Liver (tissue), 3 donors: ENCODE measurements around the gene ATG9B.

Experiments
- ATF3 ChIP-seq: IDR thresholded peaks from 2 replicates; pipeline ENCODE4 v1.6.1; 2016; ENCODE audit warnings: antibody characterized with exemption
- EGR1 ChIP-seq, 2 donors: IDR thresholded peaks; 2 replicates each; pipeline ENCODE4 v1.6.1; 2016 to 2018; ENCODE audit warnings: antibody characterized with exemption in 2 of 2, low read depth in 2 of 2
- GABPA ChIP-seq, 2 donors: IDR thresholded peaks in 1 of 2; conservative IDR thresholded peaks in 1 of 2; 2 replicates each; pipeline ENCODE4 v1.6.1; 2016; ENCODE audit warnings: antibody characterized with exemption in 2 of 2, mild to moderate bottlenecking in 1 of 2, moderate library complexity in 1 of 2
- HNF4A ChIP-seq, 2 donors: conservative IDR thresholded peaks; 2 replicates each; pipeline ENCODE4 v1.6.1; 2016; ENCODE audit warnings: antibody characterized with exemption in 2 of 2, mild to moderate bottlenecking in 2 of 2
- MAX ChIP-seq: IDR thresholded peaks from 2 replicates; pipeline ENCODE4 v1.6.1; 2016; ENCODE audit warnings: antibody characterized with exemption
- RAD21 ChIP-seq, 2 donors: IDR thresholded peaks; 2 replicates each; pipeline ENCODE4 v1.6.1; 2016; ENCODE audit warnings: antibody characterized with exemption in 2 of 2, mild to moderate bottlenecking in 2 of 2
- REST ChIP-seq: IDR thresholded peaks from 2 replicates; pipeline ENCODE4 v1.6.1; 2016; ENCODE audit warnings: antibody characterized with exemption, mild to moderate bottlenecking
- RXRA ChIP-seq, 2 donors: IDR thresholded peaks; 2 replicates each; pipeline ENCODE4 v1.6.1; 2017 to 2018; ENCODE audit warnings: antibody characterized with exemption in 2 of 2, mild to moderate bottlenecking in 1 of 2
- YY1 ChIP-seq: IDR thresholded peaks from 2 replicates; pipeline ENCODE4 v1.6.1; 2016; ENCODE audit warnings: antibody characterized with exemption, mild to moderate bottlenecking
- TF ChIP-seq, protein P1 (sequence below): fragments of 150-350 bp; IDR thresholded peaks from 2 replicates; pipeline ENCODE4 v1.5.1; 2017; ENCODE audit warnings: improper control_type of control experiment, low read depth, low read length; ENCODE audit not compliant: missing input control
- donor health status: healthy.
- donor health status: healthy.

DNA sequence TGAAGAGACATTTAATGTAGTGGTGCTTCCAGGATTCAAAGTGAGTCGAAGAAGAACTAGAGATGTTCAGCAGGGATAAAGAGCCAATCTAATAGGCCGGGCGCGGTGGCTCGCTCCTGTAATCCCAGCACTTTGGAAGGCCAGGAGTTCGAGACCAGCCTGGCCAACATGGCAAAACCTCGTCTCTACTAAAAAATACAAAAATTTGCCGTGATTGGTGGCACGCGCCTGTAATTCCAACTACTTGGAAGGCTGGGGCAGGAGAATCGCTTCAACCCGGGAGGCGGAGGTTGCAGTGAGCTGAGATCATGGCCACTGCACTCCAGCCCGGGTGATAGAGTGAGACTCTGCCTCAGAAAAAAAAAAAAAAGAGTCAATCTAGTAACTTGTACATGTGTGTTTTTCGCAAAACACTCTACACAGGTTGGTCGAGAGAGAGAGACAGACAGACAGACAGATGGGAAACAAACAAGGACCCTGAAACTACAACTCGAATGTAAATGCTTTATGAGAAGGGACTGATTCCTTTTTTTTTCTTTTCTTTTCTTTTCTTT lies 4.7 kb upstream of the ATG9B start:
- no peak for TF ChIP-seq REST
- TF ChIP-seq, protein P1, sequence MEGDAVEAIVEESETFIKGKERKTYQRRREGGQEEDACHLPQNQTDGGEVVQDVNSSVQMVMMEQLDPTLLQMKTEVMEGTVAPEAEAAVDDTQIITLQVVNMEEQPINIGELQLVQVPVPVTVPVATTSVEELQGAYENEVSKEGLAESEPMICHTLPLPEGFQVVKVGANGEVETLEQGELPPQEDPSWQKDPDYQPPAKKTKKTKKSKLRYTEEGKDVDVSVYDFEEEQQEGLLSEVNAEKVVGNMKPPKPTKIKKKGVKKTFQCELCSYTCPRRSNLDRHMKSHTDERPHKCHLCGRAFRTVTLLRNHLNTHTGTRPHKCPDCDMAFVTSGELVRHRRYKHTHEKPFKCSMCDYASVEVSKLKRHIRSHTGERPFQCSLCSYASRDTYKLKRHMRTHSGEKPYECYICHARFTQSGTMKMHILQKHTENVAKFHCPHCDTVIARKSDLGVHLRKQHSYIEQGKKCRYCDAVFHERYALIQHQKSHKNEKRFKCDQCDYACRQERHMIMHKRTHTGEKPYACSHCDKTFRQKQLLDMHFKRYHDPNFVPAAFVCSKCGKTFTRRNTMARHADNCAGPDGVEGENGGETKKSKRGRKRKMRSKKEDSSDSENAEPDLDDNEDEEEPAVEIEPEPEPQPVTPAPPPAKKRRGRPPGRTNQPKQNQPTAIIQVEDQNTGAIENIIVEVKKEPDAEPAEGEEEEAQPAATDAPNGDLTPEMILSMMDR: no peak
- no peak for TF ChIP-seq YY1
- no peak for TF ChIP-seq MAX
- no peak for TF ChIP-seq GABPA (IDR thresholded peaks at IDR 0.05 in 1 of 2, conservative IDR thresholded peaks at IDR 0.05 in 1 of 2)
- TF ChIP-seq HNF4A (conservative IDR thresholded peaks at IDR 0.05): no peak
- no peak for TF ChIP-seq EGR1 (IDR thresholded peaks at IDR 0.05; ENCODE audit: low read depth in 2 of 2)
- no peak for TF ChIP-seq RXRA (IDR thresholded peaks at IDR 0.05)
- no peak for TF ChIP-seq ATF3
- TF ChIP-seq RAD21 (IDR thresholded peaks at IDR 0.05): no peak
